Ascending aorta (tissue), 2 donors: ENCODE data around the gene AGBL2. TPM values are rescaled to one million over a fixed set of nuclear protein-coding genes. Genes with fewer than 3 reads are reported as not detected.

Experiments used
- DNase-seq, 2 donors: peaks; one replicate each; pipeline ENCODE4 v3.0.0-alpha.2; 2019; ENCODE audit warnings: low spot score in 2 of 2
- H3K27ac ChIP-seq, 2 donors: fragments of 200-600 bp; sonication (generic); one replicate each; pipeline ENCODE4 v1.5.1; 2016 to 2017; ENCODE audit warnings: mild to moderate bottlenecking in 1 of 2
- H3K27me3 ChIP-seq: fragments of 200-600 bp; sonication (generic); one replicate; pipeline ENCODE4 v1.5.1; 2017
- H3K36me3 ChIP-seq, 2 donors: fragments of 200-600 bp; sonication (generic); one replicate each; pipeline ENCODE4 v1.5.1; 2016
- H3K4me1 ChIP-seq, 2 donors: fragments of 200-600 bp; sonication (generic); one replicate each; pipeline ENCODE4 v1.5.1; 2016 to 2017; ENCODE audit warnings: mild to moderate bottlenecking in 1 of 2
- H3K4me3 ChIP-seq, 2 donors: fragments of 200-600 bp; sonication (generic); one replicate each; pipeline ENCODE4 v1.5.1; 2016 to 2017; ENCODE audit warnings: mild to moderate bottlenecking in 1 of 2
- H3K9me3 ChIP-seq, 2 donors: fragments of 200-600 bp; sonication (generic); one replicate each; pipeline ENCODE4 v1.5.1; 2016
- CTCF ChIP-seq, 3 experiments: fragments of 200-600 bp in 2 of 3; fragments of 450-650 bp in 1 of 3; sonication (generic) in 2 of 3; IDR thresholded peaks; one replicate each; pipeline ENCODE4 v1.5.1; 2016 to 2019; ENCODE audit warnings: antibody characterized with exemption in 3 of 3, mild to moderate bottlenecking in 1 of 3, moderate library complexity in 1 of 3
- intact Hi-C: fragments of 100-400 bp; cut with DNase I; formaldehyde crosslinking; loops from one replicate; pipeline ENCODE4 v1.15.1; 2023
- total RNA-seq: library from RNA; depleted of rRNA; stranded (reverse); fragments of >200 nt; gene quantifications from one replicate; pipeline ENCODE4 v1.1.0, GENCODE V29; 2016

The AGBL2 gene
- total RNA-seq, 1 donor from 2014 or later: not detected

- Histone ChIP-seq H3K4me1 (no peaks in the 10 kb centered on the region), H3K9me3 (no peaks in the 10 kb centered on the region), H3K36me3 (peaks cover 77 to 97% of the 10 kb centered on the region in 2 donors), H3K4me3 (no peak overlapping the region), H3K27me3 (no peaks in the 10 kb centered on the region), H3K27ac (no peak overlapping the region)
- DNase-seq: no peak
- no peak for TF ChIP-seq CTCF (IDR thresholded peaks at IDR 0.05)
- intact Hi-C loops: no loop called here
Observed at GRCh38 chr11:47626234-47626633, 88.9 kb downstream of the AGBL2 start.

DNA sequence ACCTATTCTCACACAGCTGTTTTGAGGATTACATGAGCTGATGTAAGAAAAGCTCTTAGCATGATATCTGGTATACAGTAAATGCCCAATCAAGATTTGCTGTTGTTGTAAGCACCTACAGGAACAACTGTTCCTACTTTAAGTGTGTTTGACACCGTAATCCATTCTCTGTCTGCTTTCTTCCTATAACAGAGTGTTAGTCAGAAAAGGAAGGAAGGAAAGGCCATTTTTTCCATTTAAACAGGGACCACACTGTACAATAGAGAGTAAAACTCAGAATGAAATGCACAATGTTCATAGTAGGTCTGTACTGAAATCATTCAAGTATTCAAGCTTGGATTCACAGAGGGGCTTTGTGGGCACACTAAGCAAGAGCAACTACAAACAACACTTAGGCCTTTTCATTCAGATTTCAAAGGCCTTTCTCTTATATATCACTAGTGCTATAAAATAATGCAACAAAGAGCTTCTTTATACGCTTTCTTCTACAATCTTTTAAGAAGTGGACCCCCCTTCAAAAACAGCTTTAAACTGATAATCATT lies 94.3 kb downstream of the AGBL2 start:
- Histone ChIP-seq H3K9me3 (no peaks in the 10 kb centered on the region), H3K4me1 (no peaks in the 10 kb centered on the region), H3K4me3 (no peak overlapping the region), H3K27me3 (no peaks in the 10 kb centered on the region), H3K36me3 (peaks cover 63 to 81% of the 10 kb centered on the region in 2 donors), H3K27ac (no peak overlapping the region)
- no peak for DNase-seq
- intact Hi-C loops: no loop called here
- TF ChIP-seq CTCF (IDR thresholded peaks at IDR 0.05): no peak

DNA sequence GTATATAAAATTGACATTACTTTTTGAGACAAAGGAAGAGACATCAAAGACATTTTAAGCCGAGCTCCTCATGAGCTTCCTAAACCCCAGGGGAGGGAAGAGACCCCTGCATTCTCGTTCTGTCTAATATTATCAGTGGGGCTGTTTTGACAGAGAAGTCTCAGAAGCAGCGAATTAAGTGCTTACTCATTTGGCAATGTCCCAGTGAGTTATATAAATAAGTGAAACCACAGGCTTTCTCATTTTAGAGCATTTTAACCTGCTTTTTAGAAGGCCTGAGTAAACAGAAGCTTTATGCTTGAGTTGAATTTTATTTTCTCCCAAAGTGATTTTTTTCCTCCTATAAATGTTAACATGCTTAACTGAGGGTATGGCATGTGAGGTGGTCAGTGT lies 97.8 kb downstream of the AGBL2 start:
- intact Hi-C loops: no loop called here

GRCh38 chr11:47616726-47617416 lies 98.3 kb downstream of the AGBL2 start:
- Histone ChIP-seq H3K27me3 (no peaks in the 10 kb centered on the region), H3K4me1 (no peaks in the 10 kb centered on the region), H3K27ac (no peak overlapping the region), H3K36me3 (peaks cover 29 to 42% of the 10 kb centered on the region in 2 donors), H3K4me3 (no peak overlapping the region), H3K9me3 (no peaks in the 10 kb centered on the region)
- peak; percentile 22 to 38 (median 35) for TF ChIP-seq CTCF (IDR thresholded peaks at IDR 0.05)
- no peak for DNase-seq
- intact Hi-C loops: no loop called here

More for the DNA sequence above, 97.8 kb downstream of the AGBL2 start:
- Histone ChIP-seq H3K27ac (no peak overlapping the region), H3K36me3 (peaks cover 32 to 47% of the 10 kb centered on the region in 2 donors), H3K27me3 (no peaks in the 10 kb centered on the region), H3K9me3 (no peaks in the 10 kb centered on the region), H3K4me1 (no peaks in the 10 kb centered on the region), H3K4me3 (no peak overlapping the region)
- no peak for TF ChIP-seq CTCF (IDR thresholded peaks at IDR 0.05)
- DNase-seq: no peak

DNA sequence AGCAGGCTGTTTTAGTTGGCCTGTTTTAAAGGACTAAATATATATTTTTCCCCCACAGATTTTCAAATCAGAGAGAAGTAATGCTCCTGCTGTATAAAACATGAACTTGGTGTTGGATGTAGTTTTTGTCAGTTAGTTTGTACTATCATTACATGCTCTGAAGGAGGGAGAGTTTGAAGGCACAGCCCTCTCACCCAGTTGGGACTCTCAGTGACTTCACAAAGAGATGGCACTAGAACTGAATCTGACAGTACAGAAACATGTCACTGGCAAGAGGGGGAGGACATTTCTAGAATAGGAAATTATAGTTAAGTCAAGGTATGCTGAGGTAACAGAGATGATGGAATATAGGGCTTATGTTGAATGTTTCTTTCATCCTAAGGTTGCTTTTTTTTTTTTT lies 99.9 kb downstream of the AGBL2 start:
- H3K4me3 ChIP-seq: no peak overlapping the region
- intact Hi-C loops: no loop called here

More for the DNA sequence above, 99.9 kb downstream of the AGBL2 start:
- no peak overlapping the region for H3K27ac ChIP-seq
- no peaks in the 10 kb centered on the region for H3K27me3 ChIP-seq
- no peak for TF ChIP-seq CTCF (IDR thresholded peaks at IDR 0.05)
- peaks cover 18 to 27% of the 10 kb centered on the region in 2 donors for H3K36me3 ChIP-seq
- H3K9me3 ChIP-seq: no peaks in the 10 kb centered on the region
- no peak for DNase-seq
- no peaks in the 10 kb centered on the region for H3K4me1 ChIP-seq
